GM21381 (cell line): ENCODE data around the gene ATP1B3.
"Not testable (repeated sequence)": the region's sequence is repeated elsewhere in the genome, so short reads cannot be mapped to it uniquely, and the experiment has no call there.

ENCODE experiments used
- ATAC-seq: cut with Tn5 transposase; IDR thresholded peaks from one replicate; pipeline ENCODE4 v1.9.1; 2021; ENCODE audit warnings: mild to moderate bottlenecking, moderate library complexity; ENCODE audit not compliant: unreplicated experiment

Gene ATP1B3

GRCh38 chr3:141860086-141860669, 16.3 kb upstream of the ATP1B3 start:
- ATAC-seq, result no peak

- no peak for ATAC-seq
Observed at GRCh38 chr3:141860766-141861513, 15.5 kb upstream of the ATP1B3 start.

- ATAC-seq, result no peak
Observed at GRCh38 chr3:141862279-141862816, 14.1 kb upstream of the ATP1B3 start.

- no peak for ATAC-seq
Observed at GRCh38 chr3:141863491-141863890, 13.0 kb upstream of the ATP1B3 start.

GRCh38 chr3:141864281-141864970, 12.0 kb upstream of the ATP1B3 start:
- no peak for ATAC-seq

- ATAC-seq, result no peak
Observed at GRCh38 chr3:141865101-141865500, 11.3 kb upstream of the ATP1B3 start.

- no peak for ATAC-seq
Observed at GRCh38 chr3:141870091-141870687, 6.3 kb upstream of the ATP1B3 start.

- peak; percentile 51 for ATAC-seq
Observed at GRCh38 chr3:141875374-141875892, 1.0 kb upstream of the ATP1B3 start.

GRCh38 chr3:141875893-141876380, 506 bp upstream of the ATP1B3 start:
- ATAC-seq, result peak; percentile 42

GRCh38 chr3:141876891-141877621, 613 bp downstream of the ATP1B3 start:
- ATAC-seq, result peak; percentile 27

- no peak for ATAC-seq
Observed at GRCh38 chr3:141877911-141878310, 1.5 kb downstream of the ATP1B3 start.

- ATAC-seq, result no peak
Observed at GRCh38 chr3:141878326-141878725, 1.9 kb downstream of the ATP1B3 start.

GRCh38 chr3:141878817-141879216, 2.4 kb downstream of the ATP1B3 start:
- no peak for ATAC-seq

GRCh38 chr3:141881702-141882101, 5.3 kb downstream of the ATP1B3 start:
- ATAC-seq, result no peak

- no peak for ATAC-seq
Observed at GRCh38 chr3:141887051-141887450, 10.6 kb downstream of the ATP1B3 start.

GRCh38 chr3:141888548-141888947, 12.1 kb downstream of the ATP1B3 start:
- not testable (repeated sequence) for ATAC-seq

GRCh38 chr3:141894524-141895176, 18.2 kb downstream of the ATP1B3 start:
- no peak for ATAC-seq

GRCh38 chr3:141895731-141896130, 19.3 kb downstream of the ATP1B3 start:
- no peak for ATAC-seq

GRCh38 chr3:141898908-141899307, 22.5 kb downstream of the ATP1B3 start:
- no peak for ATAC-seq

- ATAC-seq, result no peak
Observed at GRCh38 chr3:141900343-141900742, 23.9 kb downstream of the ATP1B3 start.
